PFSK-1 (cell line): ENCODE results near the gene APIP.

Experiments used
- SIN3A ChIP-seq: IDR thresholded peaks from 2 replicates; pipeline ENCODE4 v1.6.1; 2012; ENCODE audit warnings: mild to moderate bottlenecking, low read length, moderate library complexity, borderline replicate concordance; ENCODE audit not compliant: insufficient read depth
- TF ChIP-seq, protein P1 (sequence below), 2 experiments: IDR thresholded peaks; 2 replicates each; pipeline versions ENCODE4 v1.6.1 to v1.8.0; 2011 to 2012; ENCODE audit warnings: low read depth in 2 of 2, low read length in 2 of 2, control low read depth in 1 of 2, inconsistent platforms in 1 of 2, mild to moderate bottlenecking in 1 of 2, moderate library complexity in 1 of 2; ENCODE audit not compliant: insufficient read depth in 1 of 2

DNA sequence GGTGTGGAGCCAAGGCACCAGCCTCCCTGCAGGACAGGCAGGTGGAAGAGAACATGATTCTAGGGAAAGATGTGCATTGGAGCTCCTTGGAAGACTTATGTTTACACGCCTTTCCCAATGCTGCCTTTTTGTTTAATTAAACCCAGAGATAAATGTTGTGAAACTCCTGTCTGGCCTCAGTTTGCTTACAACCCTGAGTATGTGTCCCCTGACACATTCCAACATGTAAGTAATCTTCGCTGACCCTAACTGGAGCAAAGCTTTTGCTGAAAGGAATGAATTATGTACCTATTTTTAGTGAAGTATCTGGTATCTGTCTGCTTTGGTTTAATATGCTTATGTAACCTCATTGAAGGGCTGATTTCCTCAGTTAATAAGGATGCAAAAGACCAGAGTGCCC is 56.7 kb downstream of the APIP start:
- TF ChIP-seq, protein P1, sequence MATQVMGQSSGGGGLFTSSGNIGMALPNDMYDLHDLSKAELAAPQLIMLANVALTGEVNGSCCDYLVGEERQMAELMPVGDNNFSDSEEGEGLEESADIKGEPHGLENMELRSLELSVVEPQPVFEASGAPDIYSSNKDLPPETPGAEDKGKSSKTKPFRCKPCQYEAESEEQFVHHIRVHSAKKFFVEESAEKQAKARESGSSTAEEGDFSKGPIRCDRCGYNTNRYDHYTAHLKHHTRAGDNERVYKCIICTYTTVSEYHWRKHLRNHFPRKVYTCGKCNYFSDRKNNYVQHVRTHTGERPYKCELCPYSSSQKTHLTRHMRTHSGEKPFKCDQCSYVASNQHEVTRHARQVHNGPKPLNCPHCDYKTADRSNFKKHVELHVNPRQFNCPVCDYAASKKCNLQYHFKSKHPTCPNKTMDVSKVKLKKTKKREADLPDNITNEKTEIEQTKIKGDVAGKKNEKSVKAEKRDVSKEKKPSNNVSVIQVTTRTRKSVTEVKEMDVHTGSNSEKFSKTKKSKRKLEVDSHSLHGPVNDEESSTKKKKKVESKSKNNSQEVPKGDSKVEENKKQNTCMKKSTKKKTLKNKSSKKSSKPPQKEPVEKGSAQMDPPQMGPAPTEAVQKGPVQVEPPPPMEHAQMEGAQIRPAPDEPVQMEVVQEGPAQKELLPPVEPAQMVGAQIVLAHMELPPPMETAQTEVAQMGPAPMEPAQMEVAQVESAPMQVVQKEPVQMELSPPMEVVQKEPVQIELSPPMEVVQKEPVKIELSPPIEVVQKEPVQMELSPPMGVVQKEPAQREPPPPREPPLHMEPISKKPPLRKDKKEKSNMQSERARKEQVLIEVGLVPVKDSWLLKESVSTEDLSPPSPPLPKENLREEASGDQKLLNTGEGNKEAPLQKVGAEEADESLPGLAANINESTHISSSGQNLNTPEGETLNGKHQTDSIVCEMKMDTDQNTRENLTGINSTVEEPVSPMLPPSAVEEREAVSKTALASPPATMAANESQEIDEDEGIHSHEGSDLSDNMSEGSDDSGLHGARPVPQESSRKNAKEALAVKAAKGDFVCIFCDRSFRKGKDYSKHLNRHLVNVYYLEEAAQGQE (IDR thresholded peaks at IDR 0.05; ENCODE audit: insufficient read depth in 1 of 2, low read depth in 2 of 2, low read length in 2 of 2) = no peak
- no peak for TF ChIP-seq SIN3A
